Ovary (tissue), 3 donors: Measurements from ENCODE around the gene PMEPA1.

ENCODE experiments used
- CTCF ChIP-seq, 3 donors: fragments of 450-650 bp in 2 of 3; fragments of 200-600 bp in 1 of 3; IDR thresholded peaks; one replicate each; pipeline versions ENCODE4 v1.5.1 to v1.8.0; 2016 to 2022; ENCODE audit warnings: antibody characterized with exemption in 3 of 3, mild to moderate bottlenecking in 1 of 3
- EP300 ChIP-seq: sonication (generic); formaldehyde crosslinking; IDR thresholded peaks from one replicate; pipeline ENCODE4 v1.6.1; 2017; ENCODE audit warnings: antibody characterized with exemption
- POLR2A ChIP-seq: fragments of 450-650 bp; IDR thresholded peaks from one replicate; pipeline ENCODE4 v1.6.1; 2017; ENCODE audit warnings: antibody characterized with exemption, mild to moderate bottlenecking, moderate library complexity
- donor health status: DM: no; HTN: no; CAD: no.

GRCh38 chr20:57742507-57743181 is 32.8 kb upstream of the PMEPA1 start:
- TF ChIP-seq CTCF (IDR thresholded peaks at IDR 0.05) (no peak), EP300 (no peak), POLR2A (no peak)
